ENCODE measurements around the gene NHLRC1. TPM values are rescaled to one million over a fixed set of nuclear protein-coding genes. Genes with fewer than 3 reads are reported as not detected.

Gene NHLRC1
- total and polyA plus RNA-seq, 4 donors: 0.97 to 4.3 (median 2.2) TPM

DNA sequence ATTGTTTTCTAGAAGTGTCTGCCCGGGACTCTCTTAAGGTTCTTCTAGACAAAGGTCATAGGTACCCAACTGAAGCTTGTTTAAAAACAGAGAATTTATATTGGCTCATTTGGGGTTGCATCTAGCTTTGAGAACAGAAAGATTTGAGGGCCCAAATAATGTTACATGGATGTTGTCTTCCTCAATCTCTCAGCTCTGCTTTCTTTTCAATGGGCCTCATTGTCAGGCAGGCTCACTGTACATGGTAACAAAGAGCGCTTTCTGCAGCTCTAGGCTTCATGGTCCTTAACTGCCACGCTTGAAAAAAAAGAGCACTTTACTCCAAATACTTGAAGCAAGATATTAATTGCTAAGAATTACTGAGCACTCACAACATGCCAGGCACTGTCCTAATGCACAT lies 22.2 kb downstream of the NHLRC1 start:
- DNase-seq (no peak), ATAC-seq (ENCODE audit: insufficient read depth, low FRiP score) (no peak)
- no peaks in the 10 kb centered on the region for H3K27me3 ChIP-seq (ENCODE audit: control insufficient read depth in 3 of 3, insufficient read depth in 3 of 3, low read length in 2 of 3)
- no peaks in the 10 kb centered on the region for H3K36me3 ChIP-seq (ENCODE audit: control insufficient read depth in 4 of 4, insufficient read depth in 4 of 4, low read length in 4 of 4)
- no peaks in the 10 kb centered on the region for H3K9me3 ChIP-seq (ENCODE audit: control insufficient read depth in 4 of 4, insufficient read depth in 3 of 4, low read length in 3 of 4)
- H3K4me1 ChIP-seq (ENCODE audit: control insufficient read depth in 5 of 5, insufficient read depth in 5 of 5, low read length in 5 of 5): no peaks in the 10 kb centered on the region
- no peak overlapping the region for H3K9ac ChIP-seq (ENCODE audit: insufficient read depth in 1 of 2, low read length in 2 of 2)
- TF ChIP-seq, protein P1, sequence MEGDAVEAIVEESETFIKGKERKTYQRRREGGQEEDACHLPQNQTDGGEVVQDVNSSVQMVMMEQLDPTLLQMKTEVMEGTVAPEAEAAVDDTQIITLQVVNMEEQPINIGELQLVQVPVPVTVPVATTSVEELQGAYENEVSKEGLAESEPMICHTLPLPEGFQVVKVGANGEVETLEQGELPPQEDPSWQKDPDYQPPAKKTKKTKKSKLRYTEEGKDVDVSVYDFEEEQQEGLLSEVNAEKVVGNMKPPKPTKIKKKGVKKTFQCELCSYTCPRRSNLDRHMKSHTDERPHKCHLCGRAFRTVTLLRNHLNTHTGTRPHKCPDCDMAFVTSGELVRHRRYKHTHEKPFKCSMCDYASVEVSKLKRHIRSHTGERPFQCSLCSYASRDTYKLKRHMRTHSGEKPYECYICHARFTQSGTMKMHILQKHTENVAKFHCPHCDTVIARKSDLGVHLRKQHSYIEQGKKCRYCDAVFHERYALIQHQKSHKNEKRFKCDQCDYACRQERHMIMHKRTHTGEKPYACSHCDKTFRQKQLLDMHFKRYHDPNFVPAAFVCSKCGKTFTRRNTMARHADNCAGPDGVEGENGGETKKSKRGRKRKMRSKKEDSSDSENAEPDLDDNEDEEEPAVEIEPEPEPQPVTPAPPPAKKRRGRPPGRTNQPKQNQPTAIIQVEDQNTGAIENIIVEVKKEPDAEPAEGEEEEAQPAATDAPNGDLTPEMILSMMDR (IDR thresholded peaks at IDR 0.05; ENCODE audit: control extremely low read depth, extremely low read depth): no peak
- H3K27ac ChIP-seq (ENCODE audit: low read depth in 1 of 2, low read length in 1 of 2): no peak overlapping the region
- WGBS, 2 donors: 83 to 91% methylated on average over 3 of the region's 3 CpGs
- H3K4me3 ChIP-seq: no peak overlapping the region

DNA sequence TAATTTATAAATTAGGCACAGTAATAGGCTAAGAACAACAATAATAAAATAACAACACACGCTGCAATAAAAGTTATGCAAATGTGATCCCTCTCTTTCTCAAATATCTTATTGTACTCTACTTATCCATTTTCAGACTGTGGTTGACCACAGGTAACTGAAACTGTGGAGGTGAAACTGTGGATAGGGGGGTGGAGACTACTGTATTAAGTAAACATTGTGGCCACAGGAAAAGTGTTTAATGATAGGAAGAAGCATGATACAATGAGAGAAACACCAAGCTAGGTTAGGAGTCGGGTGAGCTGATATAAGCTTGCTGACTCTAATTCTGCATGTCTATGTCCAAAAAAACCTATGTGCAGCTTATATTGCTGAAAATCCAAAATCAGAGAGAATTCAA lies 23.0 kb downstream of the NHLRC1 start:
- H3K4me1 ChIP-seq (ENCODE audit: control insufficient read depth in 5 of 5, insufficient read depth in 5 of 5, low read length in 5 of 5): no peaks in the 10 kb centered on the region
- H3K9ac ChIP-seq (ENCODE audit: insufficient read depth in 1 of 2, low read length in 2 of 2): no peak overlapping the region
- H3K36me3 ChIP-seq (ENCODE audit: control insufficient read depth in 4 of 4, insufficient read depth in 4 of 4, low read length in 4 of 4): no peaks in the 10 kb centered on the region
- no peak overlapping the region for H3K4me3 ChIP-seq
- no peak for DNase-seq
- no peak for ATAC-seq (ENCODE audit: insufficient read depth, low FRiP score)
- WGBS, 2 donors: 69 to 80% methylated on average over 2 of the region's 2 CpGs
- H3K27me3 ChIP-seq (ENCODE audit: control insufficient read depth in 3 of 3, insufficient read depth in 3 of 3, low read length in 2 of 3): no peaks in the 10 kb centered on the region
- H3K9me3 ChIP-seq (ENCODE audit: control insufficient read depth in 4 of 4, insufficient read depth in 3 of 4, low read length in 3 of 4): no peaks in the 10 kb centered on the region
- TF ChIP-seq, protein P1 (IDR thresholded peaks at IDR 0.05; ENCODE audit: control extremely low read depth, extremely low read depth): no peak
- no peak overlapping the region for H3K27ac ChIP-seq (ENCODE audit: low read depth in 1 of 2, low read length in 1 of 2)

DNA sequence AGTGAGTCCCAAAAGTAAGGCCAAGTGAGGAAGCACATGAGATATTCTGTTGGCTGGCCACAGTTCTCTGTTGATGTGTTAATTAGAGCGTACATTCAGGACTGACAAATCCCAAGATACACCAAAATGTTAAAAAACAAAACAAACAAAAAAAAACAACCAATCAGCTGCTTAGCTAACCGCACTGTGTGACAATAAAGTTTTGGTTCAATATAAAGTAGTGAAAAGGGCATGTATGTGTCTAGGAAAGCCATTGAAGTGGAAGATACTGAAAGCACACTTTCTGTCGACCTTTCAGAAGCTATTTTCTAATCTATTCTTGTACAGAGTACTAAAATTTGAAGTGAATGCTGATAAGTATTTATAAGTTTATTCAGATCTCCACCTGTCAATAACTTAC lies 26.1 kb downstream of the NHLRC1 start:
- ATAC-seq (ENCODE audit: insufficient read depth, low FRiP score) (no peak), DNase-seq (no peak)
- TF ChIP-seq, protein P1 (IDR thresholded peaks at IDR 0.05; ENCODE audit: control extremely low read depth, extremely low read depth): no peak
- H3K27ac ChIP-seq (ENCODE audit: low read depth in 1 of 2, low read length in 1 of 2): no peak overlapping the region
- H3K27me3 ChIP-seq (ENCODE audit: control insufficient read depth in 3 of 3, insufficient read depth in 3 of 3, low read length in 2 of 3): no peaks in the 10 kb centered on the region
- H3K36me3 ChIP-seq (ENCODE audit: control insufficient read depth in 4 of 4, insufficient read depth in 4 of 4, low read length in 4 of 4): no peaks in the 10 kb centered on the region
- H3K4me1 ChIP-seq (ENCODE audit: control insufficient read depth in 5 of 5, insufficient read depth in 5 of 5, low read length in 5 of 5): no peaks in the 10 kb centered on the region
- H3K9me3 ChIP-seq (ENCODE audit: control insufficient read depth in 4 of 4, insufficient read depth in 3 of 4, low read length in 3 of 4): no peaks in the 10 kb centered on the region
- H3K9ac ChIP-seq (ENCODE audit: insufficient read depth in 1 of 2, low read length in 2 of 2): no peak overlapping the region
- no peak overlapping the region for H3K4me3 ChIP-seq
- 86 to 95% methylated on average over 3 of the region's 3 CpGs for WGBS, 2 donors

DNA sequence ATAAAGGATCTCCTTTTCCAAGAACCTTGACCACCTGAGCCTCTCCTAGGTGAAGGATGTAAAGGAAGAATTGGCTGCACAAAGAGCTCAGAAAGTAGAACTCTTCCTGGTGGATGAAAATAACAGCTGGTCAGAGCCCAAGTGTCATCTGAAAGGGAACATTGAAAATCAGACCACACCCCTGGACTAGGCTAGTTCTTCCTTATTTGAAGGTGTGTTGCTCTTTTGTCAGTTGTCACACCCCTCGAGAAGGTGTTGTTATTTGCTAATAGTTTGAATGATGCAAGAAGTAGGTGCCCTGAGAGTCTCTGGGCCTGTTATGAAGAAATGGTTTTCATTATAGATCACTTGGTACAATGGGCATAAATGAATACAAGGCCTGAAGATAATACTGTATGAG lies 31.1 kb downstream of the NHLRC1 start:
- ATAC-seq (ENCODE audit: insufficient read depth, low FRiP score) (no peak), DNase-seq (no peak)
- no peak overlapping the region for H3K4me3 ChIP-seq
- TF ChIP-seq, protein P1 (IDR thresholded peaks at IDR 0.05; ENCODE audit: control extremely low read depth, extremely low read depth): no peak
- WGBS, 2 donors: 68 to 76% methylated on average over 1 of the region's 1 CpG
- no peaks in the 10 kb centered on the region for H3K36me3 ChIP-seq (ENCODE audit: control insufficient read depth in 4 of 4, insufficient read depth in 4 of 4, low read length in 4 of 4)
- no peaks in the 10 kb centered on the region for H3K4me1 ChIP-seq (ENCODE audit: control insufficient read depth in 5 of 5, insufficient read depth in 5 of 5, low read length in 5 of 5)
- no peak overlapping the region for H3K9ac ChIP-seq (ENCODE audit: insufficient read depth in 1 of 2, low read length in 2 of 2)
- H3K9me3 ChIP-seq (ENCODE audit: control insufficient read depth in 4 of 4, insufficient read depth in 3 of 4, low read length in 3 of 4): no peaks in the 10 kb centered on the region
- no peaks in the 10 kb centered on the region for H3K27me3 ChIP-seq (ENCODE audit: control insufficient read depth in 3 of 3, insufficient read depth in 3 of 3, low read length in 2 of 3)
- H3K27ac ChIP-seq (ENCODE audit: low read depth in 1 of 2, low read length in 1 of 2): no peak overlapping the region

All from lung (tissue), 12 donors.